ENCODE results near the gene APOC3.

DNA sequence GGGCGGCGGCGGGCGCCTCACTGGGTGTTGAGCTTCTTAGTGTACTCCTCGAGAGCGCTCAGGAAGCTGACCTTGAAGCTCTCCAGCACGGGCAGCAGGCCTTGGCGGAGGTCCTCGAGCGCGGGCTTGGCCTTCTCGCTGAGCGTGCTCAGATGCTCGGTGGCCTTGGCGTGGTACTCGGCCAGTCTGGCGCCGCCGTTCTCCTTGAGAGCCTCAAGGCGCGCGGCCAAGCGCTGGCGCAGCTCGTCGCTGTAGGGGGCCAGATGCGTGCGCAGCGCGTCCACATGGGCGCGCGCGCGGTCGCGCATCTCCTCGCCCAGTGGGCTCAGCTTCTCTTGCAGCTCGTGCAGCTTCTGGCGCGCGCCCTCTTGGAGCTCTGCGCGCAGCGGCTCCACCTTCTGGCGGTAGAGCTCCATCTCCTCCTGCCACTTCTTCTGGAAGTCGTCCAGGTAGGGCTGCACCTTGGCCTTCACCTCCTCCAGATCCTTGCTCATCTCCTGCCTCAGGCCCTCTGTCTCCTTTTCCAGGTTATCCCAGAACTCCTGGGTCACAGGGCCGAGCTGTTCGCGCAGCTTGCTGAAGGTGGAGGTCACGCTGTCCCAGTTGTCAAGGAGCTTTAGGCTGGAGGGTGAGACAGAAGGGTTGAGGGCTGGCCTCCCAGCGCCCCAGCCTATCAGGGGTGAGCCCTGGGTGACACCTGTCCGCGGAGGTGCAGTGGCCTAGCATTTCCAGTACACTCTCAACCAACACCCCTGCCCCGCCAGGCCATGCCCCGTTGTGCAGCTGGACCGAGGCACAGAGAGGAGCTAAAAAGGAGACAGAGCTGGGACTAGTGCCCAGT is 6.3 kb downstream of the APOC3 start:
- TF ChIP-seq, protein P1, sequence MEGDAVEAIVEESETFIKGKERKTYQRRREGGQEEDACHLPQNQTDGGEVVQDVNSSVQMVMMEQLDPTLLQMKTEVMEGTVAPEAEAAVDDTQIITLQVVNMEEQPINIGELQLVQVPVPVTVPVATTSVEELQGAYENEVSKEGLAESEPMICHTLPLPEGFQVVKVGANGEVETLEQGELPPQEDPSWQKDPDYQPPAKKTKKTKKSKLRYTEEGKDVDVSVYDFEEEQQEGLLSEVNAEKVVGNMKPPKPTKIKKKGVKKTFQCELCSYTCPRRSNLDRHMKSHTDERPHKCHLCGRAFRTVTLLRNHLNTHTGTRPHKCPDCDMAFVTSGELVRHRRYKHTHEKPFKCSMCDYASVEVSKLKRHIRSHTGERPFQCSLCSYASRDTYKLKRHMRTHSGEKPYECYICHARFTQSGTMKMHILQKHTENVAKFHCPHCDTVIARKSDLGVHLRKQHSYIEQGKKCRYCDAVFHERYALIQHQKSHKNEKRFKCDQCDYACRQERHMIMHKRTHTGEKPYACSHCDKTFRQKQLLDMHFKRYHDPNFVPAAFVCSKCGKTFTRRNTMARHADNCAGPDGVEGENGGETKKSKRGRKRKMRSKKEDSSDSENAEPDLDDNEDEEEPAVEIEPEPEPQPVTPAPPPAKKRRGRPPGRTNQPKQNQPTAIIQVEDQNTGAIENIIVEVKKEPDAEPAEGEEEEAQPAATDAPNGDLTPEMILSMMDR (IDR thresholded peaks at IDR 0.05): peak in 1 of 2 donors; percentile 60
- TF ChIP-seq EP300 (IDR thresholded peaks at IDR 0.05) (no peak), POLR2A (IDR thresholded peaks at IDR 0.05) (no peak), POLR2AphosphoS5 (IDR thresholded peaks at IDR 0.05) (peak in 1 of 3 donors; percentile 71)
